Peyer's patch (tissue), 4 donors: ENCODE results near the gene NACC2.

Experiments
- POLR2A ChIP-seq, 2 donors: fragments of 450-650 bp; IDR thresholded peaks; one replicate each; pipeline ENCODE4 v1.5.1; 2017; ENCODE audit warnings: antibody characterized with exemption in 2 of 2, mild to moderate bottlenecking in 2 of 2, moderate library complexity in 2 of 2
- TF ChIP-seq, protein P1 (sequence below), 6 experiments: fragments of 450-650 bp in 4 of 6; fragments of 200-600 bp in 2 of 6; sonication (generic) in 1 of 6; IDR thresholded peaks; one replicate each; pipeline ENCODE4 v1.5.1; 2017 to 2019; ENCODE audit warnings: antibody characterized with exemption in 6 of 6, mild to moderate bottlenecking in 3 of 6, moderate library complexity in 1 of 6

DNA sequence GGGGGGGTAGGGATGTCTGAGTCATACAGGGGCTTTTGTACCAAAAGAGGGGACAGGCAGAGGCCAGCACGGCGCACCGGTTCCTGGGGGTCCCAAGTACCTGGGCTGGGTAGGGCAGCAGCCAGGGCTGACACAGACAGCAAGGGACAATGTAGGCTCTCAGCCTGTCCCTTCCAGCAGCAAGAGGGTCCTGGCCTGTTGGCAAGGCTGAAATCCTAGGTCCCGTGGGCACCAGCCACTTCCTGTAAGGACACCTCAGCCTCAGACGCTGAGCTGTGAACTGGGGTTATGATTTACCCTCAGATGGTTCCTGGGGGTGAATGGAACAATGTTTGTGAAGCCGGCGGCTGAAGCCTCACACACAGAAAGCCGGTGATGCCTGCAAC, 41.3 kb downstream of the NACC2 start:
- TF ChIP-seq, protein P1, sequence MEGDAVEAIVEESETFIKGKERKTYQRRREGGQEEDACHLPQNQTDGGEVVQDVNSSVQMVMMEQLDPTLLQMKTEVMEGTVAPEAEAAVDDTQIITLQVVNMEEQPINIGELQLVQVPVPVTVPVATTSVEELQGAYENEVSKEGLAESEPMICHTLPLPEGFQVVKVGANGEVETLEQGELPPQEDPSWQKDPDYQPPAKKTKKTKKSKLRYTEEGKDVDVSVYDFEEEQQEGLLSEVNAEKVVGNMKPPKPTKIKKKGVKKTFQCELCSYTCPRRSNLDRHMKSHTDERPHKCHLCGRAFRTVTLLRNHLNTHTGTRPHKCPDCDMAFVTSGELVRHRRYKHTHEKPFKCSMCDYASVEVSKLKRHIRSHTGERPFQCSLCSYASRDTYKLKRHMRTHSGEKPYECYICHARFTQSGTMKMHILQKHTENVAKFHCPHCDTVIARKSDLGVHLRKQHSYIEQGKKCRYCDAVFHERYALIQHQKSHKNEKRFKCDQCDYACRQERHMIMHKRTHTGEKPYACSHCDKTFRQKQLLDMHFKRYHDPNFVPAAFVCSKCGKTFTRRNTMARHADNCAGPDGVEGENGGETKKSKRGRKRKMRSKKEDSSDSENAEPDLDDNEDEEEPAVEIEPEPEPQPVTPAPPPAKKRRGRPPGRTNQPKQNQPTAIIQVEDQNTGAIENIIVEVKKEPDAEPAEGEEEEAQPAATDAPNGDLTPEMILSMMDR (IDR thresholded peaks at IDR 0.05), result no peak
- no peak for TF ChIP-seq POLR2A (IDR thresholded peaks at IDR 0.05)
